HEK293 (cell line): Measurements from ENCODE around the gene PRR19.

Experiments used
- ZNF132 ChIP-seq: fragments of 450-650 bp; formaldehyde crosslinking; IDR thresholded peaks from 2 replicates; pipeline ENCODE4 v1.5.1; 2017; ENCODE audit warnings: missing biosample characterization, missing genetic modification characterization, borderline replicate concordance
- ZNF423 ChIP-seq: fragments of 450-650 bp; formaldehyde crosslinking; IDR thresholded peaks from 2 replicates; pipeline ENCODE4 v1.5.1; 2016; ENCODE audit warnings: missing biosample characterization, missing genetic modification characterization
- TF ChIP-seq, protein P1 (sequence below): fragments of 450-650 bp; formaldehyde crosslinking; IDR thresholded peaks from 2 replicates; pipeline ENCODE4 v1.5.1; 2016; ENCODE audit warnings: missing biosample characterization, missing genetic modification characterization
- TF ChIP-seq, protein P2 (sequence below): fragments of 450-650 bp; formaldehyde crosslinking; IDR thresholded peaks from 2 replicates; pipeline ENCODE4 v1.5.1; 2016; ENCODE audit warnings: missing biosample characterization, missing genetic modification characterization

DNA sequence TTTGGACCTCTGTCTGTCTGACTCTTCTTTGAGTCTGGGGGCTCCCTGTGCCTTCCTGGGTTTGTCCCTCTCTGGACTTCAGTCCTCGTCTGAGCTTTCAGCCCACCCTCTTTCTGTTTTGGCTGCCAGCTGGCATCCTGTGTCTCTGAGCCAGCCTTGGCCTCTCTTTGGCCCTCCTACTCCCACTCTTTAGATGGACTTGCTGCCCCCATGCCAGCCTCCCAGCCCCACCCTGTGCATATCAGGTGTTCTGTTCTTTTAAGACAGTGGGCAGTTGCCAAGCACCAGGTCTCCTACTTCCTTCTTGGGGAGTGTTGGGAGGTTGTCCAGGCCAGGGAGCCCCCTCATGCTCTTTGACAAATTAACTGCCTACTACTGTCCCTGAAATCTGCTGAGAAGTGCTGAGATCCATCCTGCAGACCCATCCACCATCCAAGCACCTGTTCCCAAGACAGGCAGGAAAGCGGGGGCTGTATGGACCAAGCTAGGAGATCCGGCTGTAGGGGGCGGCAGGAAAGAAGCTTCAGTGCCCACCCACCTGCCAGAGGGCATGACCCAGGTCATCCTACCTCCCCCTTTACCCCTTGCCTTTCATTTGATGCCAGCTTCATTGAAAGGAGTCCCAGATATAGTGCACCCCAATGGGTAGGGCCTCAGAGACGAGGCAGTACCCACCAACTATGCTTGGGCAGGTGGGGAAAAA lies 23.3 kb upstream of the PRR19 start:
- TF ChIP-seq ZNF423 (tag by site-specific recombination) (no peak), ZNF132 (no peak)
- TF ChIP-seq, protein P1, sequence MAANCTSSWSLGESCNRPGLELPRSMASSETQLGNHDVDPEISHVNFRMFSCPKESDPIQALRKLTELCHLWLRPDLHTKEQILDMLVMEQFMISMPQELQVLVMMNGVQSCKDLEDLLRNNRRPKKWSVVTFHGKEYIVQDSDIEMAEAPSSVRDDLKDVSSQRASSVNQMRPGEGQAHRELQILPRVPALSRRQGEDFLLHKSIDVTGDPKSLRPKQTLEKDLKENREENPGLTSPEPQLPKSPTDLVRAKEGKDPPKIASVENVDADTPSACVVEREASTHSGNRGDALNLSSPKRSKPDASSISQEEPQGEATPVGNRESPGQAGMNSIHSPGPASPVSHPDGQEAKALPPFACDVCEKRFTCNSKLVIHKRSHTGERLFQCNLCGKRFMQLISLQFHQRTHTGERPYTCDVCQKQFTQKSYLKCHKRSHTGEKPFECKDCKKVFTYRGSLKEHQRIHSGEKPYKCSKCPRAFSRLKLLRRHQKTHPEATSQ, result no peak
- TF ChIP-seq, protein P2, sequence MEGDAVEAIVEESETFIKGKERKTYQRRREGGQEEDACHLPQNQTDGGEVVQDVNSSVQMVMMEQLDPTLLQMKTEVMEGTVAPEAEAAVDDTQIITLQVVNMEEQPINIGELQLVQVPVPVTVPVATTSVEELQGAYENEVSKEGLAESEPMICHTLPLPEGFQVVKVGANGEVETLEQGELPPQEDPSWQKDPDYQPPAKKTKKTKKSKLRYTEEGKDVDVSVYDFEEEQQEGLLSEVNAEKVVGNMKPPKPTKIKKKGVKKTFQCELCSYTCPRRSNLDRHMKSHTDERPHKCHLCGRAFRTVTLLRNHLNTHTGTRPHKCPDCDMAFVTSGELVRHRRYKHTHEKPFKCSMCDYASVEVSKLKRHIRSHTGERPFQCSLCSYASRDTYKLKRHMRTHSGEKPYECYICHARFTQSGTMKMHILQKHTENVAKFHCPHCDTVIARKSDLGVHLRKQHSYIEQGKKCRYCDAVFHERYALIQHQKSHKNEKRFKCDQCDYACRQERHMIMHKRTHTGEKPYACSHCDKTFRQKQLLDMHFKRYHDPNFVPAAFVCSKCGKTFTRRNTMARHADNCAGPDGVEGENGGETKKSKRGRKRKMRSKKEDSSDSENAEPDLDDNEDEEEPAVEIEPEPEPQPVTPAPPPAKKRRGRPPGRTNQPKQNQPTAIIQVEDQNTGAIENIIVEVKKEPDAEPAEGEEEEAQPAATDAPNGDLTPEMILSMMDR (tag by site-specific recombination), result no peak
